ENCODE measurements around the gene KRTAP10-8. TPM values are rescaled to one million over a fixed set of nuclear protein-coding genes. Genes with fewer than 3 reads are reported as not detected.
"Not testable (repeated sequence)": the region's sequence is repeated elsewhere in the genome, so short reads cannot be mapped to it uniquely, and the experiment has no call there.

KRTAP10-8 gene
- polyA plus RNA-seq, 1 donor from 2014 or later: not detected

DNA sequence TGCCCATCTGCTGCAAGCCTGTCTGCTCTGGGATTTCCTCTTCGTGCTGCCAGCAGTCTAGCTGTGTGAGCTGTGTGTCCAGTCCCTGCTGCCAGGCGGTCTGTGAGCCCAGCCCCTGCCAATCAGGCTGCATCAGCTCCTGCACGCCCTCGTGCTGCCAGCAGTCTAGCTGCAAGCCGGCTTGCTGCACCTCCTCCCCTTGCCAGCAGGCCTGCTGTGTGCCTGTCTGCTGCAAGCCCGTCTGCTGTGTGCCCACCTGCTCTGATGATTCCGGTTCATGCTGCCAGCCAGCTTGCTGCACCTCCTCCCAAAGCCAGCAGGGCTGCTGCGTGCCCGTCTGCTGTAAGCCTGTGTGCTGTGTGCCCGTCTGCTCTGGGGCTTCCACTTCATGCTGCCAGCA lies 10.8 kb upstream of the KRTAP10-8 start:
- not testable (repeated sequence) for H3K4me3 Mint-ChIP-seq, H3K36me3 Mint-ChIP-seq, H3K4me1 Mint-ChIP-seq, H3K27ac Mint-ChIP-seq
- peaks cover 0 to 11% (median 7%) of the 10 kb centered on the region in 3 donors for H3K9me3 Mint-ChIP-seq
- peaks cover 17% of the 10 kb centered on the region for H3K27me3 Mint-ChIP-seq

- peaks cover 0 to 1% (median 0%) of the 10 kb centered on the region in 3 donors for H3K4me1 Mint-ChIP-seq
- no peak overlapping the region for H3K4me3 Mint-ChIP-seq
- H3K27ac Mint-ChIP-seq: no peak overlapping the region
- peaks cover 4 to 11% (median 11%) of the 10 kb centered on the region in 3 donors for H3K9me3 Mint-ChIP-seq
- H3K36me3 Mint-ChIP-seq: peaks cover 2% of the 10 kb centered on the region
- peaks cover 23% of the 10 kb centered on the region for H3K27me3 Mint-ChIP-seq
Measured at GRCh38 chr21:44601596-44602462, 10.1 kb upstream of the KRTAP10-8 start.

DNA sequence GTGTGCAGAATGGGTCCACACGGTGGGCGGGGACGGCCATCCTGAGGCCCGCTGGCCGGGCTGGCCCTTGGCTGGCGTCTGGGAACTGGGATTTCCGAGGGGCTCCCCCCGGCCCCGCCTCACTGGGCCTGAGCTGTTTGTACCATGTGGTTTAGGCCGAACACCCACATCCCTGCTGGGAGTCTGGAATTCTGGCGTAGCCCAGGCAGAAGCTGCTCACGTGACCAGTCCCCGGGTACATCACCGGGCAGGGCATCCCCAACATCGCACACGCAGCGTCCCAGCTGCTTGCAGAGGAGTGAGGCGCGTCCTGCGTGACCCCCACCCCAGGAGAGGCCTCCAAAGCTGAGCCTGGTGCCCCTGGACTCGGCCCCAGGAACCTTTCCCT lies 9.4 kb upstream of the KRTAP10-8 start:
- Mint-ChIP-seq H3K4me1 (peaks cover 0 to 1% (median 0%) of the 10 kb centered on the region in 3 donors), H3K4me3 (no peak overlapping the region), H3K9me3 (peaks cover 4 to 11% (median 11%) of the 10 kb centered on the region in 3 donors), H3K27ac (no peak overlapping the region), H3K36me3 (peaks cover 2% of the 10 kb centered on the region), H3K27me3 (peaks cover 24% of the 10 kb centered on the region)

DNA sequence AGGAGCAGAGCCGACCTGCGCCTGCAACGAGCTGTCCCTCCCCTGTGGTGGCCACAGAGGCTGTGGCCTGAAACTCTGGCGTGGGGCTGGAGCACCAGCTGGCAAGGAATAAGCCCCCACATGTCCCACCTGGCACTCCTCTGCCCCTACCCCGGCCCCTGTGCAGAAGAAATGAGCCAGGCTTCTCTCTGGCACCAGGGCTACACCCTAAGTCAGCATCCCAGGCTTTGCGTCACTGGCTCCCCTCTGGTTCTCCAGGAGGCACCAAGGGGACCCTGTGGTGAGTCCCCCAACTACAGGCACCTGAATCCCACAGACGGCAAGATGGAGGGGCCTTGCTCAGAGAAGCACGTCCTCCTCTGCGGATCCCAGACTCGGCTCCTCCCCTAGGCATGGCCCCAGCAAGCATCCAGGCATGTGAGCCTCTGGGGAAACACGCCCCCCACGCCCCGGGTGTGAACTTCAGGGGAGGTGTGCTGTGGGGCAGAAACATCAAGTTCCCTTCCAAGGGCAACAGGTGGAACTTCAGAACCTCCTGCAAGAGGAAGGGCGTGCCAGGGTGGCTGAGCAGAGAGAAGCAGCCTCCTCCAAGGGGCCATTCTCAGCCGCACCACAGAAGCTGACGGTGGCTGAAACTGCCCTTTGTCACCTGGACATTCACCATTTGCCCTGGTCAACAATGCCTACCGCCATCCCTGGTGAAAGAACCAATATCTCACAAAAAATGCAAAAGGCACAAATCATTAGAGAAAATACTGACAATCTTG lies 8.6 kb upstream of the KRTAP10-8 start:
- Mint-ChIP-seq H3K9me3 (peaks cover 4 to 18% (median 13%) of the 10 kb centered on the region in 3 donors), H3K4me3 (no peak overlapping the region), H3K36me3 (peaks cover 2% of the 10 kb centered on the region), H3K27me3 (peaks cover 24% of the 10 kb centered on the region), H3K27ac (no peak overlapping the region), H3K4me1 (peaks cover 0 to 1% (median 0%) of the 10 kb centered on the region in 3 donors)

DNA sequence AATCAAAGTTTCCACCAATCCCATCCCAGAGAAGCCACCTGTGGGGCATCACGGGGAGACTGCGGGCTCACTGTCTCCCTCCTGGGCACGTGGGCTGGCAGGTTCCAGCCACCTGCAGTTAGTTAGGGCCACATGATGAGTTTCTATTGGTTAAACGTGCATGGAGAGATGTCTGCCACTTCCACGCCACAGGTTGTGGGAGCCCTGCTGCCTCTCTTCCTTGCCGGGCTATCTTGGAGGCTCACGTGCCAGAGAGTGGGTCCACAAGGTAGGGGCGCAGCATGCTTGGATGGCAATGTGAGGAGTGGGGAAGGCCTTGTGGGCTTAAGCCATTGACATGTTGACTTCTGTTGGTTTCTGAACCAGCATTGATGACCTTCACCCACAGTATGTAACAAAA lies 8.0 kb upstream of the KRTAP10-8 start:
- Mint-ChIP-seq H3K4me1 (peaks cover 0 to 1% (median 0%) of the 10 kb centered on the region in 3 donors), H3K27ac (no peak overlapping the region), H3K9me3 (peaks cover 5 to 15% (median 12%) of the 10 kb centered on the region in 3 donors), H3K4me3 (no peak overlapping the region), H3K36me3 (no peaks in the 10 kb centered on the region), H3K27me3 (peaks cover 24% of the 10 kb centered on the region)

- no peak overlapping the region for H3K4me3 Mint-ChIP-seq
- H3K4me1 Mint-ChIP-seq: peaks cover 0 to 1% (median 0%) of the 10 kb centered on the region in 3 donors
- H3K27ac Mint-ChIP-seq: no peak overlapping the region
- H3K9me3 Mint-ChIP-seq: peaks cover 15 to 31% (median 19%) of the 10 kb centered on the region in 3 donors
- H3K27me3 Mint-ChIP-seq: peaks cover 21% of the 10 kb centered on the region
- H3K36me3 Mint-ChIP-seq: no peaks in the 10 kb centered on the region
Measured at GRCh38 chr21:44606495-44606894, 5.4 kb upstream of the KRTAP10-8 start.

DNA sequence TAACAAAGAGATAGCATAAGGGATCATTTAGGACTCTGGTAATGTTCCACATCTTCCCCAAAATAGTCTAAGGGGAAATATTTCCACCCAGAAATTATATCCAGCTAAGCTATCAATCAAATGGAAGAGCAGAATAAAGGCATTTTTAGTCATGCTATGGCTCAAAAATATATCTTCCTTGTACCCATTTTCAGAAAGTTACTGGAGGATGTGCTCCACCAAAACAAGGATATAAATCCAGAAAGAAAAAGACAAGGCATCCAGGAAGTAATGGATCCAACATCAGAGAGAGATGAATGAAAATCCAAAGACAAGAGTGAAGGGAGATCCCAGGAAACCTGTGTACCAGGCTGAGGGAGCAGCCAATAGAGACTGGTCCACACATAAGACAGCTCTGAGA lies 2.7 kb upstream of the KRTAP10-8 start:
- Mint-ChIP-seq H3K27ac (peak overlapping the region in 1 of 3 donors; percentile 12), H3K9me3 (peaks cover 12 to 32% (median 21%) of the 10 kb centered on the region in 3 donors), H3K27me3 (peaks cover 12% of the 10 kb centered on the region), H3K36me3 (no peaks in the 10 kb centered on the region), H3K4me1 (no peaks in the 10 kb centered on the region), H3K4me3 (peak overlapping the region in 1 of 4 donors; percentile 38)

GRCh38 chr21:44610157-44610843 lies 1.6 kb upstream of the KRTAP10-8 start:
- H3K9me3 Mint-ChIP-seq: peaks cover 10 to 27% (median 21%) of the 10 kb centered on the region in 3 donors
- not testable (repeated sequence) for H3K4me1 Mint-ChIP-seq

DNA sequence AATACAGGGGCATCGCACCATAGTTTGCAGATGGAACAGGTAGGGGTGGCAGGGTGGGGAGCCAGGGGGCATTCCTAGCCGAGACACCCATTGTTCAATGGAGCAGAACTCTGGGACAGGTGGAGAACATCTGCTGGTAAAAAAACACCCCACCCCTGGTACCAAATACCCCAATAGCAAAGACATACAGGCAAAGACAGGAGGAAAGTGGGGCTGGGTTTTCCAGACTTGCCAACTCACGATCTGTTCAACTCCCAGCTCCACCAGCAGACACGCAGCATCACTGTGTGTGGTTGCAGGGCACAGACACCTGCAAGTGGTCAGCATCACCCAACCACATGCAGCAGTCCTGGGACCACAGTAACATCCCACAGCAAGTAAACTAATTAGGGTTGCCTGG lies 328 bp upstream of the KRTAP10-8 start:
- Mint-ChIP-seq H3K27ac (no peak overlapping the region), H3K9me3 (peaks cover 8 to 27% (median 18%) of the 10 kb centered on the region in 3 donors), H3K36me3 (no peaks in the 10 kb centered on the region), H3K27me3 (peaks cover 7% of the 10 kb centered on the region), H3K4me3 (no peak overlapping the region), H3K4me1 (no peaks in the 10 kb centered on the region)

More at GRCh38 chr21:44610157-44610843, 1.6 kb upstream of the KRTAP10-8 start:
- H3K4me3 Mint-ChIP-seq, H3K36me3 Mint-ChIP-seq, H3K27ac Mint-ChIP-seq, H3K27me3 Mint-ChIP-seq: not testable (repeated sequence)

GRCh38 chr21:44612669-44613229 lies 870 bp downstream of the KRTAP10-8 start:
- H3K27me3 Mint-ChIP-seq: peaks cover 3% of the 10 kb centered on the region
- H3K9me3 Mint-ChIP-seq: peaks cover 5 to 26% (median 17%) of the 10 kb centered on the region in 3 donors
- no peak overlapping the region for H3K27ac Mint-ChIP-seq
- peak overlapping the region in 1 of 4 donors; percentile 64 for H3K4me3 Mint-ChIP-seq
- no peaks in the 10 kb centered on the region for H3K4me1 Mint-ChIP-seq
- H3K36me3 Mint-ChIP-seq: no peaks in the 10 kb centered on the region

- Mint-ChIP-seq H3K27me3 (peaks cover 3% of the 10 kb centered on the region), H3K36me3 (no peaks in the 10 kb centered on the region), H3K9me3 (peaks cover 4 to 20% (median 17%) of the 10 kb centered on the region in 3 donors), H3K4me3 (peak overlapping the region in 1 of 4 donors; percentile 8), H3K27ac (no peak overlapping the region), H3K4me1 (peaks cover 3 to 6% (median 5%) of the 10 kb centered on the region in 3 donors)
Measured at GRCh38 chr21:44613386-44614155, 1.7 kb downstream of the KRTAP10-8 start.

- no peak overlapping the region for H3K4me3 Mint-ChIP-seq
- peaks cover 3% of the 10 kb centered on the region for H3K27me3 Mint-ChIP-seq
- peaks cover 3 to 20% (median 15%) of the 10 kb centered on the region in 3 donors for H3K9me3 Mint-ChIP-seq
- peak overlapping the region in 1 of 3 donors; percentile 59 for H3K27ac Mint-ChIP-seq
- H3K36me3 Mint-ChIP-seq: no peaks in the 10 kb centered on the region
- peaks cover 9 to 12% (median 11%) of the 10 kb centered on the region in 3 donors for H3K4me1 Mint-ChIP-seq
Measured at GRCh38 chr21:44614161-44614631, 2.3 kb downstream of the KRTAP10-8 start.

DNA sequence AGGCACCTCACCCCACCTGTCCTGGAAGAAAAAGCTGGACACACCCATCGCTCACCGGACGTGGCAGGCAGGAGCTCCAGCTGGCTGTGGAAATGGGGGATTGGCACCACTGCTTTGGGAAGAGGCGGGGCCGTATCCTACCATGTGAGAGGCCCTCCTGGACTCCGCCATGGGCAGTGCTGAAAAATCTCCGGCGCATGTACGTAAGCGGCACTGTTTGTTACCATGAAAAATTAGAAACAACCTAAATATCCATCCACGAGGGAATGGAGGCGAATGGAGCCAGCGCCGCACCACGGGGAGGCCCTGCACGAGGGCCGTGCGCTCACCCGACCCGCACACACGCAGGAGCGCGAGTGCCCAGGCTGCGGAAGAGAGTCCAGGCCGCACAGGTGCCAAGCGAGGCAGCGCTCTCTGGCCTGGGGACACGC lies 3.1 kb downstream of the KRTAP10-8 start:
- Mint-ChIP-seq H3K4me3 (no peak overlapping the region), H3K9me3 (peaks cover 4 to 21% (median 13%) of the 10 kb centered on the region in 3 donors), H3K36me3 (no peaks in the 10 kb centered on the region), H3K27ac (peak overlapping the region in 1 of 3 donors; percentile 59), H3K27me3 (peaks cover 3% of the 10 kb centered on the region), H3K4me1 (peaks cover 11 to 17% (median 15%) of the 10 kb centered on the region in 3 donors)
